Activated gamma-delta T cell treated with anti-CD3 and anti-CD28 coated beads, Interleukin-2, amount 50 U/mL, for 16 hours (primary cell): ENCODE data around the gene ALG1.
"Not testable (repeated sequence)": the region's sequence is repeated elsewhere in the genome, so short reads cannot be mapped to it uniquely, and the experiment has no call there.

ENCODE experiments used
- DNase-seq: peaks from one replicate; pipeline ENCODE4 v3.0.0-alpha.2; 2020; ENCODE audit warnings: low read depth

ALG1 gene

GRCh38 chr16:5073279-5073629 lies 1.6 kb downstream of the ALG1 start:
- no peak for DNase-seq

GRCh38 chr16:5073771-5074170 lies 2.1 kb downstream of the ALG1 start:
- DNase-seq, result not testable (repeated sequence)

GRCh38 chr16:5075637-5076036 lies 4.0 kb downstream of the ALG1 start:
- DNase-seq, result no peak

- DNase-seq, result no peak
Observed at GRCh38 chr16:5077304-5077703, 5.7 kb downstream of the ALG1 start.

- no peak for DNase-seq
Observed at GRCh38 chr16:5078626-5079025, 7.0 kb downstream of the ALG1 start.

GRCh38 chr16:5080461-5080860 lies 8.8 kb downstream of the ALG1 start:
- DNase-seq, result not testable (repeated sequence)

GRCh38 chr16:5080996-5081395 lies 9.4 kb downstream of the ALG1 start:
- not testable (repeated sequence) for DNase-seq

GRCh38 chr16:5083646-5084045 lies 12.0 kb downstream of the ALG1 start:
- DNase-seq, result not testable (repeated sequence)

- DNase-seq, result not testable (repeated sequence)
Observed at GRCh38 chr16:5084099-5084731, 12.6 kb downstream of the ALG1 start.

- peak; percentile 16 for DNase-seq
Observed at GRCh38 chr16:5084802-5085201, 13.2 kb downstream of the ALG1 start.

- not testable (repeated sequence) for DNase-seq
Observed at GRCh38 chr16:5085716-5086115, 14.1 kb downstream of the ALG1 start.

- not testable (repeated sequence) for DNase-seq
Observed at GRCh38 chr16:5088086-5088790, 16.6 kb downstream of the ALG1 start.

- DNase-seq, result not testable (repeated sequence)
Observed at GRCh38 chr16:5088936-5089335, 17.3 kb downstream of the ALG1 start.

GRCh38 chr16:5089911-5090555 lies 18.4 kb downstream of the ALG1 start:
- not testable (repeated sequence) for DNase-seq

GRCh38 chr16:5090592-5090991 lies 18.9 kb downstream of the ALG1 start:
- not testable (repeated sequence) for DNase-seq

- DNase-seq, result not testable (repeated sequence)
Observed at GRCh38 chr16:5093081-5093480, 21.4 kb downstream of the ALG1 start.

GRCh38 chr16:5093746-5094145 lies 22.1 kb downstream of the ALG1 start:
- DNase-seq, result not testable (repeated sequence)

- not testable (repeated sequence) for DNase-seq
Observed at GRCh38 chr16:5095145-5095830, 23.6 kb downstream of the ALG1 start.

- not testable (repeated sequence) for DNase-seq
Observed at GRCh38 chr16:5096437-5097060, 24.9 kb downstream of the ALG1 start.

- peak; percentile 14 for DNase-seq
Observed at GRCh38 chr16:5097061-5097469, 25.4 kb downstream of the ALG1 start.

- DNase-seq, result peak; percentile 85
Observed at GRCh38 chr16:5097470-5098220, 26.0 kb downstream of the ALG1 start, which contains the start of gene EEF2KMT. Gene EEF2KMT (minus strand): TSS chr16:5097795. CDS start chr16:5097739, 56 bp downstream.
